IMR-90 (cell line): Measurements from ENCODE around the gene SLC22A12. TPM values are rescaled to one million over a fixed set of nuclear protein-coding genes. Genes with fewer than 3 reads are reported as not detected.

Experiments used
- ATAC-seq: fragments of 200-7000 bp; cut with Tn5 transposase; 2 replicates; pipeline ENCODE4 v1.9.1; 2020; ENCODE audit warnings: low read depth, mild to moderate bottlenecking, moderate library complexity
- BruUV-seq: library from RNA; stranded (reverse); fragments of 400-500 nt; replicated peaks from 2 replicates; lab custom pipeline; 2021; lab: Mats Ljungman, UMichigan
- CTCF ChIA-PET: fragments of 300-600 bp; formaldehyde crosslinking; extraction: SDS; loops from one replicate; lab custom pipeline; 2021; ENCODE audit warnings: antibody characterized with exemption; lab: Yijun Ruan, JAX
- POLR2A ChIA-PET: fragments of 300-600 bp; sonication (Branson Sonifier 250); formaldehyde crosslinking; loops from one replicate; lab custom pipeline; 2022; ENCODE audit warnings: antibody characterized with exemption; ENCODE audit not compliant: unreplicated experiment; lab: Charles Lee
- DNase-seq: peaks from one replicate; pipeline ENCODE4 v3.0.0; 2013
- H2AFZ ChIP-seq: replicated peaks from 2 replicates; pipeline ENCODE3; 2013; ENCODE audit warnings: low read length, mild to moderate bottlenecking; ENCODE audit not compliant: poor library complexity
- H2AK5ac ChIP-seq: 2 replicates; pipeline ENCODE4 v1.6.1; 2013; ENCODE audit warnings: low read depth, low read length, inconsistent platforms
- H2AK9ac ChIP-seq: replicated peaks from 2 replicates; pipeline ENCODE3; 2013; ENCODE audit warnings: mild to moderate bottlenecking, low read depth, low read length, moderate library complexity; ENCODE audit not compliant: poor library complexity
- H2BK120ac ChIP-seq: 2 replicates; pipeline ENCODE4 v1.6.1; 2013; ENCODE audit warnings: low read depth, low read length, inconsistent platforms
- H2BK15ac ChIP-seq: 3 replicates; pipeline ENCODE4 v1.6.1; 2013; ENCODE audit warnings: low read depth, low read length, inconsistent platforms
- H2BK20ac ChIP-seq: 2 replicates; pipeline ENCODE4 v1.6.1; 2013; ENCODE audit warnings: low read depth, mild to moderate bottlenecking, inconsistent platforms, low read length, moderate library complexity
- H2BK5ac ChIP-seq: 2 replicates; pipeline ENCODE4 v1.6.1; 2013; ENCODE audit warnings: mild to moderate bottlenecking, low read depth, low read length, inconsistent platforms; ENCODE audit not compliant: poor library complexity, severe bottlenecking
- H3K14ac ChIP-seq: replicated peaks from 2 replicates; pipeline ENCODE4 v1.6.1; 2013; ENCODE audit warnings: low read depth, low read length, inconsistent platforms
- H3K18ac ChIP-seq: 2 replicates; pipeline ENCODE4 v1.6.1; 2013; ENCODE audit warnings: low read depth, low read length, control low read depth
- H3K23ac ChIP-seq: 2 replicates; pipeline ENCODE4 v1.6.1; 2013; ENCODE audit warnings: low read depth, low read length, inconsistent platforms
- H3K27ac ChIP-seq: 2 replicates; pipeline ENCODE4 v1.5.1; 2013; ENCODE audit warnings: mild to moderate bottlenecking, control low read depth, low read length; ENCODE audit not compliant: insufficient read depth
- H3K27me3 ChIP-seq: 2 replicates; pipeline ENCODE4 v1.6.1; 2013; ENCODE audit warnings: low read length; ENCODE audit not compliant: control insufficient read depth, insufficient read depth
- H3K36me3 ChIP-seq: 2 replicates; pipeline ENCODE4 v1.6.1; 2013; ENCODE audit warnings: low read length, mixed read lengths; ENCODE audit not compliant: control insufficient read depth, insufficient read depth
- H3K4ac ChIP-seq: 2 replicates; pipeline ENCODE4 v1.6.1; 2013; ENCODE audit warnings: low read depth, low read length, inconsistent platforms
- H3K4me1 ChIP-seq: 2 replicates; pipeline ENCODE4 v1.6.1; 2013; ENCODE audit warnings: low read length, mixed read lengths; ENCODE audit not compliant: control insufficient read depth, insufficient read depth
- H3K4me2 ChIP-seq: 2 replicates; pipeline ENCODE4 v1.6.1; 2013; ENCODE audit warnings: low read depth, mild to moderate bottlenecking, control low read depth, low read length, moderate library complexity
- H3K4me3 ChIP-seq: 2 replicates; pipeline ENCODE4 v1.5.1; 2013; ENCODE audit warnings: low read depth, mild to moderate bottlenecking, control low read depth, low read length, moderate library complexity; ENCODE audit not compliant: insufficient read depth
- H3K56ac ChIP-seq: 2 replicates; pipeline ENCODE4 v1.6.1; 2013; ENCODE audit warnings: low read length, inconsistent platforms; ENCODE audit not compliant: insufficient read depth; ENCODE audit errors: extremely low read depth
- H3K79me1 ChIP-seq, 2 experiments: 2 replicates each; pipeline ENCODE4 v1.6.1; 2013; ENCODE audit warnings: low read length in 2 of 2, inconsistent platforms in 1 of 2, low read depth in 1 of 2
- H3K9ac ChIP-seq: 2 replicates; pipeline ENCODE4 v1.6.1; 2013; ENCODE audit warnings: low read depth, low read length, control low read depth
- H3K9me1 ChIP-seq: 2 replicates; pipeline ENCODE4 v1.6.1; 2013; ENCODE audit warnings: low read length, inconsistent platforms; ENCODE audit not compliant: insufficient read depth
- H3K9me3 ChIP-seq: 2 replicates; pipeline ENCODE4 v1.6.1; 2013; ENCODE audit warnings: low read length; ENCODE audit not compliant: control insufficient read depth, insufficient read depth
- H4K20me1 ChIP-seq: 2 replicates; pipeline ENCODE4 v1.6.1; 2013; ENCODE audit warnings: low read length, inconsistent platforms; ENCODE audit not compliant: insufficient read depth
- H4K5ac ChIP-seq: 2 replicates; pipeline ENCODE4 v1.6.1; 2013; ENCODE audit warnings: mild to moderate bottlenecking, low read depth, low read length, control low read depth
- H4K8ac ChIP-seq, 2 experiments: 2 replicates each; pipeline ENCODE4 v1.6.1; 2013; ENCODE audit warnings: low read depth in 2 of 2, low read length in 2 of 2, control low read depth in 1 of 2, inconsistent platforms in 1 of 2
- H4K91ac ChIP-seq: 2 replicates; pipeline ENCODE4 v1.6.1; 2013; ENCODE audit warnings: low read depth, low read length, inconsistent platforms; ENCODE audit not compliant: insufficient read depth
- BHLHE40 ChIP-seq: fragments of 150-350 bp; IDR thresholded peaks from 2 replicates; pipeline ENCODE4 v1.6.1; 2016; ENCODE audit warnings: mild to moderate bottlenecking, low read depth, low read length
- CEBPB ChIP-seq: IDR thresholded peaks from 2 replicates; pipeline ENCODE4 v1.6.1; 2012; ENCODE audit warnings: low read depth, low read length, improper control_type of control experiment
- CHD1 ChIP-seq: IDR thresholded peaks from 2 replicates; pipeline ENCODE4 v1.6.1; 2012; ENCODE audit warnings: low read depth, low read length, improper control_type of control experiment
- FOS ChIP-seq: fragments of 150-350 bp; IDR thresholded peaks from 2 replicates; pipeline ENCODE4 v1.6.1; 2016; ENCODE audit warnings: low read depth, low read length
- MAFK ChIP-seq: IDR thresholded peaks from 2 replicates; pipeline ENCODE4 v1.6.1; 2012; ENCODE audit warnings: low read depth, low read length, improper control_type of control experiment
- MAZ ChIP-seq: IDR thresholded peaks from 2 replicates; pipeline ENCODE4 v1.6.1; 2012; ENCODE audit warnings: low read depth, mild to moderate bottlenecking, low read length, improper control_type of control experiment, moderate library complexity, borderline replicate concordance
- MXI1 ChIP-seq: IDR thresholded peaks from 2 replicates; pipeline ENCODE4 v1.6.1; 2012; ENCODE audit warnings: low read depth, mild to moderate bottlenecking, low read length, moderate library complexity, borderline replicate concordance
- NFE2L2 ChIP-seq: fragments of 150-350 bp; IDR thresholded peaks from 2 replicates; pipeline ENCODE4 v1.6.1; 2016; ENCODE audit warnings: low read depth, mild to moderate bottlenecking, low read length
- POLR2A ChIP-seq: IDR thresholded peaks from 2 replicates; pipeline ENCODE4 v1.6.1; 2012; ENCODE audit warnings: mild to moderate bottlenecking, low read depth, low read length
- RAD21 ChIP-seq: IDR thresholded peaks from 2 replicates; pipeline ENCODE4 v1.6.1; 2012; ENCODE audit warnings: low read length, improper control_type of control experiment
- RCOR1 ChIP-seq: IDR thresholded peaks from 2 replicates; pipeline ENCODE4 v1.6.1; 2012; ENCODE audit warnings: mild to moderate bottlenecking, low read length, improper control_type of control experiment; ENCODE audit not compliant: insufficient replicate concordance
- RFX5 ChIP-seq: IDR thresholded peaks from 2 replicates; pipeline ENCODE4 v1.8.0; 2012; ENCODE audit warnings: low read depth, mild to moderate bottlenecking, low read length, moderate library complexity
- SMC3 ChIP-seq: fragments of 150-350 bp; IDR thresholded peaks from 2 replicates; pipeline ENCODE4 v1.6.1; 2016; ENCODE audit warnings: low read depth, mild to moderate bottlenecking, antibody characterized with exemption, low read length, moderate library complexity
- WGBS, 2 experiments: methylation state at CpG; one replicate each; pipeline versions ENCODE4 v1.1.5 to v1.1.7; 2013; ENCODE audit warnings: missing lambda C conversion rate in 2 of 2; ENCODE audit not compliant: insufficient read length in 1 of 2; ENCODE audit errors: extremely low coverage in 2 of 2; 5-methylcytosine and 5-hydroxymethylcytosine counted together
- dilution Hi-C: fragments of 300-500 bp; cut with HindIII; formaldehyde crosslinking; loops from one replicate; pipeline ENCODE4 v1.14.3; 2018; ENCODE audit warnings: low sequenced_read_pairs; ENCODE audit not compliant: unreplicated experiment
- in situ Hi-C: fragments of 300-500 bp; cut with MboI; formaldehyde crosslinking; loops from 3 replicates; pipeline ENCODE4 v1.14.3; 2019; ENCODE audit warnings: low sequenced_read_pairs, inconsistent platforms, mixed read lengths
- intact Hi-C: fragments of 100-400 bp; cut with micrococcal nuclease; formaldehyde crosslinking; loops from 2 replicates; pipeline ENCODE4 v1.10.0; 2022
- polyA plus RNA-seq, 3 experiments: library from polyadenylated mRNA; depleted of rRNA; stranded (reverse); fragments of >200 nt; gene quantifications; 2 replicates each; pipeline ENCODE4 v1.2.3, GENCODE V29; 2012; ENCODE audit warnings: low replicate concordance in 1 of 3
- total RNA-seq: library from RNA; depleted of rRNA; stranded (reverse); fragments of >200 nt; gene quantifications from 2 replicates; pipeline ENCODE4 v1.2.3, GENCODE V29; 2012
- TF ChIP-seq, protein P1 (sequence below): fragments of 150-350 bp; IDR thresholded peaks from 2 replicates; pipeline ENCODE4 v1.6.1; 2017; ENCODE audit warnings: mild to moderate bottlenecking, antibody characterized with exemption, low read length, low read depth
- TF ChIP-seq, protein P2 (sequence below): fragments of 150-350 bp; IDR thresholded peaks from 2 replicates; pipeline ENCODE4 v1.6.1; 2016; ENCODE audit warnings: low read depth, mild to moderate bottlenecking, low read length, moderate library complexity, borderline replicate concordance
- TF ChIP-seq, protein P3 (sequence below): conservative IDR thresholded peaks from 2 replicates; pipeline ENCODE4 v1.5.1; 2012; ENCODE audit warnings: mild to moderate bottlenecking, low read depth, low read length, improper control_type of control experiment

The SLC22A12 gene
- total and polyA plus RNA-seq, 2 of the 4 experiments (the other 2 are of a cell fraction) = not detected

DNA sequence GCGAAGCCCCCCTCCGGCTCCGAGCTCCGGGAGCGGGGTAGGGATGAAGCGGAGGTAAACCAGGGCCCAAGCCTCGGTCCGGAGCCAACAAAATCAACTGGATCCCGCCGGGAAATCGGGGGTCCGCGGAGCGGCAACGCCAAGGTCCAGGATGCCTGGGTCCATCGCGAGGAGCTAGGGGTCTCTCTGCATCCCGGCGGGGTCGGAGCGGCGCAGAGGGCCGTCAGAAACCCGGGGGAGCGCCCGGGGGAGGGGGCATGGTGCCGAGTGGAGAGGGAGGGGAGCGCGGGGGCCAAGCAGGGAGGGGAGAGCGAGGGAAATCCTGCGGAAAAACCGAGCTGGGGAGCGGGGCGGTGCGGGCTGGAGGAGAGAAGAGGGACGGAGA, 51.8 kb downstream of the SLC22A12 start:
- H2AK5ac ChIP-seq = no peak overlapping the region
- dilution Hi-C loops = no loop called here

More for the DNA sequence above, 51.8 kb downstream of the SLC22A12 start:
- Histone ChIP-seq H2BK5ac (no peak overlapping the region), H3K56ac (no peak overlapping the region), H3K36me3 (no peaks in the 10 kb centered on the region), H3K23ac (no peak overlapping the region), H3K27ac (no peak overlapping the region), H4K20me1 (peaks cover 5% of the 10 kb centered on the region), H3K9me3 (peaks cover 5% of the 10 kb centered on the region; the same call in 1 of the 2 replicates), H2AFZ (no peak overlapping the region), H2AK9ac (no peak overlapping the region), H2BK15ac (no peak overlapping the region), H2BK120ac (no peak overlapping the region), H4K91ac (no peak overlapping the region), H3K4me3 (no peak overlapping the region), H4K8ac (no peak overlapping the region), H3K27me3 (peaks cover 92% of the 10 kb centered on the region), H3K4ac (no peak overlapping the region), H3K18ac (no peak overlapping the region), H3K9me1 (0 out of 2 replicates have a peak, but pooled peaks cover 3% of the 10 kb centered on the region), H3K79me1 (no peaks in the 10 kb centered on the region), H2BK20ac (no peak overlapping the region), H4K5ac (no peak overlapping the region), H3K9ac (no peak overlapping the region), H3K4me2 (no peak overlapping the region), H3K14ac (no peak overlapping the region), H3K4me1 (no peaks in the 10 kb centered on the region)
- ChIA-PET POLR2A (no interaction called here), CTCF (interaction anchor here (0.5 to 1.1 kb wide), 3 partner anchors 10 to 1870 kb away, joined by 3 to 4 read pairs (median 3); no protein-coding TSS in a partner anchor)
- intact Hi-C loops = no loop called here
- in situ Hi-C loops = no loop called here
- TF ChIP-seq MXI1 (no peak), RCOR1 (no peak), CHD1 (no peak), BHLHE40 (no peak), FOS (no peak), CEBPB (no peak), NFE2L2 (no peak), MAZ (no peak), RFX5 (no peak), RAD21 (no peak), MAFK (no peak), SMC3 (no peak), POLR2A (no peak)
- TF ChIP-seq, protein P1, sequence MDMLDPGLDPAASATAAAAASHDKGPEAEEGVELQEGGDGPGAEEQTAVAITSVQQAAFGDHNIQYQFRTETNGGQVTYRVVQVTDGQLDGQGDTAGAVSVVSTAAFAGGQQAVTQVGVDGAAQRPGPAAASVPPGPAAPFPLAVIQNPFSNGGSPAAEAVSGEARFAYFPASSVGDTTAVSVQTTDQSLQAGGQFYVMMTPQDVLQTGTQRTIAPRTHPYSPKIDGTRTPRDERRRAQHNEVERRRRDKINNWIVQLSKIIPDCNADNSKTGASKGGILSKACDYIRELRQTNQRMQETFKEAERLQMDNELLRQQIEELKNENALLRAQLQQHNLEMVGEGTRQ = no peak
- TF ChIP-seq, protein P2, sequence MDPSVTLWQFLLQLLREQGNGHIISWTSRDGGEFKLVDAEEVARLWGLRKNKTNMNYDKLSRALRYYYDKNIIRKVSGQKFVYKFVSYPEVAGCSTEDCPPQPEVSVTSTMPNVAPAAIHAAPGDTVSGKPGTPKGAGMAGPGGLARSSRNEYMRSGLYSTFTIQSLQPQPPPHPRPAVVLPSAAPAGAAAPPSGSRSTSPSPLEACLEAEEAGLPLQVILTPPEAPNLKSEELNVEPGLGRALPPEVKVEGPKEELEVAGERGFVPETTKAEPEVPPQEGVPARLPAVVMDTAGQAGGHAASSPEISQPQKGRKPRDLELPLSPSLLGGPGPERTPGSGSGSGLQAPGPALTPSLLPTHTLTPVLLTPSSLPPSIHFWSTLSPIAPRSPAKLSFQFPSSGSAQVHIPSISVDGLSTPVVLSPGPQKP = no peak
- TF ChIP-seq, protein P3, sequence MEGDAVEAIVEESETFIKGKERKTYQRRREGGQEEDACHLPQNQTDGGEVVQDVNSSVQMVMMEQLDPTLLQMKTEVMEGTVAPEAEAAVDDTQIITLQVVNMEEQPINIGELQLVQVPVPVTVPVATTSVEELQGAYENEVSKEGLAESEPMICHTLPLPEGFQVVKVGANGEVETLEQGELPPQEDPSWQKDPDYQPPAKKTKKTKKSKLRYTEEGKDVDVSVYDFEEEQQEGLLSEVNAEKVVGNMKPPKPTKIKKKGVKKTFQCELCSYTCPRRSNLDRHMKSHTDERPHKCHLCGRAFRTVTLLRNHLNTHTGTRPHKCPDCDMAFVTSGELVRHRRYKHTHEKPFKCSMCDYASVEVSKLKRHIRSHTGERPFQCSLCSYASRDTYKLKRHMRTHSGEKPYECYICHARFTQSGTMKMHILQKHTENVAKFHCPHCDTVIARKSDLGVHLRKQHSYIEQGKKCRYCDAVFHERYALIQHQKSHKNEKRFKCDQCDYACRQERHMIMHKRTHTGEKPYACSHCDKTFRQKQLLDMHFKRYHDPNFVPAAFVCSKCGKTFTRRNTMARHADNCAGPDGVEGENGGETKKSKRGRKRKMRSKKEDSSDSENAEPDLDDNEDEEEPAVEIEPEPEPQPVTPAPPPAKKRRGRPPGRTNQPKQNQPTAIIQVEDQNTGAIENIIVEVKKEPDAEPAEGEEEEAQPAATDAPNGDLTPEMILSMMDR = no peak
- no peak for ATAC-seq
- no peak for DNase-seq
- 2% methylated on average over 18 of the region's 36 CpGs; no CpG with 5 or more reads in 1 of the 2 experiments for WGBS, 2 experiments
- no TSS peak for BruUV-seq
